ENCODE results near the gene ELMO3. TPM values are rescaled to one million over a fixed set of nuclear protein-coding genes. Genes with fewer than 3 reads are reported as not detected.
A peak's percentile ranks its signal among the peaks of the same experiment; 100 is the strongest.

ELMO3 gene
- total and polyA plus RNA-seq, 2 of the 13 experiments (the other 11 are each of a cell fraction or from before 2014, with no cell fraction given), result 2.6 to 4.0 TPM

DNA sequence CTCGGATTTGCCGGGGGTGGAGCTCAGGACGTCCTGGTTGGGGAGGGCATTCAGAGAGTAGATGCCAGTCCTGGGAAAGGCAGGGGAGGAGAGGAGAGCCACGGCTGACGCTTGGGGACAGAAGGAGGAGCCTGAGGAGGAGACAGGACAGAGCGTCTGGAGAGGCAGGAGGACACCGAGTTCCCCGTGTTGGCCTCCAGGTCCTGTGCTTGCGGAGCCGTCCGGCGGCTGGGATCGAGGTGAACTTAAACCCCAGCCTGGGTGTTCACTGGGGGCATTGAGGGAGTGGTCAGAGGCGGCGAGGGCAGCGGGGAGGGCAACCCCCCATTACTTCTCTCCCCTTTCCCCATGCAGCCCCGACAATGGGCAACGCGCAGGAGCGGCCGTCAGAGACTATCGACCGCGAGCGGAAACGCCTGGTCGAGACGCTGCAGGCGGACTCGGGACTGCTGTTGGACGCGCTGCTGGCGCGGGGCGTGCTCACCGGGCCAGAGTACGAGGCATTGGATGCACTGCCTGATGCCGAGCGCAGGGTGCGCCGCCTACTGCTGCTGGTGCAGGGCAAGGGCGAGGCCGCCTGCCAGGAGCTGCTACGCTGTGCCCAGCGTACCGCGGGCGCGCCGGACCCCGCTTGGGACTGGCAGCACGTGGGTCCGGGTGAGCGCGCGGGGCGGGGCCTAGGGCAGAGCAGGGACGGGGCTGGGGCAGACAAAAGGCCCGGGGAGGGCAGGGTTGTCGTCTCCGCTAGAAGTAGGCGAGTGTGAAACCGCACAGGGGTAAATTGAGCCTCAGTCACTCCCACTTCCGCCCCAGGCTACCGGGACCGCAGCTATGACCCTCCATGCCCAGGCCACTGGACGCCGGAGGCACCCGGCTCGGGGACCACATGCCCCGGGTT is 24.9 kb upstream of the ELMO3 start (continued):
- TF ChIP-seq TEAD3 (CRISPR knock-in tag; optimal IDR thresholded peaks at IDR 0.05; ENCODE audit: borderline replicate concordance) (peak; percentile 62), ZNF430 (CRISPR knock-in tag; IDR thresholded peaks at IDR 0.05) (peak; percentile 61; the same call in 1 of the 2 replicates), BORCS8-MEF2B (CRISPR knock-in tag; IDR thresholded peaks at IDR 0.05) (peak; percentile 96), ZNF782 (CRISPR knock-in tag; IDR thresholded peaks at IDR 0.05; ENCODE audit: borderline replicate concordance) (peak; percentile 99), KAT8 (CRISPR knock-in tag; IDR thresholded peaks at IDR 0.05) (peak; percentile 82), MTA1 (CRISPR knock-in tag; IDR thresholded peaks at IDR 0.05; ENCODE audit: borderline replicate concordance) (peak; percentile 97; the same call in 1 of the 2 replicates), ZBTB7A (CRISPR knock-in tag; IDR thresholded peaks at IDR 0.05) (peak; percentile 79; the same call in 1 of the 2 replicates), ZNF660 (CRISPR knock-in tag; IDR thresholded peaks at IDR 0.05; ENCODE audit: borderline replicate concordance, low read depth) (no peak), ZKSCAN8 (CRISPR knock-in tag; IDR thresholded peaks at IDR 0.05; ENCODE audit: borderline replicate concordance) (peak; percentile 67; the same call in 1 of the 2 replicates), NKX3-1 (CRISPR knock-in tag; IDR thresholded peaks at IDR 0.05) (0 out of 2 replicates have a peak, but pooled peaks have one; percentile 44), PLRG1 (conservative IDR thresholded peaks at IDR 0.05) (no peak), MBD4 (IDR thresholded peaks at IDR 0.05; ENCODE audit: borderline replicate concordance, low read length) (no peak), ATAD3A (CRISPR knock-in tag; IDR thresholded peaks at IDR 0.05) (no peak), ZNF709 (CRISPR knock-in tag; IDR thresholded peaks at IDR 0.05) (peak; percentile 97), RXRA (CRISPR knock-in tag; IDR thresholded peaks at IDR 0.05) (peak; percentile 77)
- TF ChIP-seq, protein P1, sequence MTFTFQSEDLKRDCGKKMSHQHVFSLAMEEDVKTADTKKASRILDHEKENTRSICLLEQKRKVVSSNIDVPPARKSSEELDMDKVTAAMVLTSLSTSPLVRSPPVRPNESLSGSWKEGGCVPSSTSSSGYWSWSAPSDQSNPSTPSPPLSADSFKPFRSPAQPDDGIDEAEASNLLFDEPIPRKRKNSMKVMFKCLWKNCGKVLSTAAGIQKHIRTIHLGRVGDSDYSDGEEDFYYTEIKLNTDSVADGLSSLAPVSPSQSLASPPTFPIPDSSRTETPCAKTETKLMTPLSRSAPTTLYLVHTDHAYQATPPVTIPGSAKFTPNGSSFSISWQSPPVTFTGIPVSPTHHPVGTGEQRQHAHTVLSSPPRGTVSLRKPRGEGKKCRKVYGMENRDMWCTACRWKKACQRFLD (CRISPR knock-in tag; IDR thresholded peaks at IDR 0.05; ENCODE audit: borderline replicate concordance), result peak; percentile 79; the same call in 1 of the 2 replicates
- TF ChIP-seq, protein P2, sequence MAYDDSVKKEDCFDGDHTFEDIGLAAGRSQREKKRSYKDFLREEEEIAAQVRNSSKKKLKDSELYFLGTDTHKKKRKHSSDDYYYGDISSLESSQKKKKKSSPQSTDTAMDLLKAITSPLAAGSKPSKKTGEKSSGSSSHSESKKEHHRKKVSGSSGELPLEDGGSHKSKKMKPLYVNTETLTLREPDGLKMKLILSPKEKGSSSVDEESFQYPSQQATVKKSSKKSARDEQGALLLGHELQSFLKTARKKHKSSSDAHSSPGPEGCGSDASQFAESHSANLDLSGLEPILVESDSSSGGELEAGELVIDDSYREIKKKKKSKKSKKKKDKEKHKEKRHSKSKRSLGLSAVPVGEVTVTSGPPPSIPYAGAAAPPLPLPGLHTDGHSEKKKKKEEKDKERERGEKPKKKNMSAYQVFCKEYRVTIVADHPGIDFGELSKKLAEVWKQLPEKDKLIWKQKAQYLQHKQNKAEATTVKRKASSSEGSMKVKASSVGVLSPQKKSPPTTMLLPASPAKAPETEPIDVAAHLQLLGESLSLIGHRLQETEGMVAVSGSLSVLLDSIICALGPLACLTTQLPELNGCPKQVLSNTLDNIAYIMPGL (CRISPR knock-in tag; IDR thresholded peaks at IDR 0.05; ENCODE audit: borderline replicate concordance in 1 of 2, low read depth in 1 of 2), result peak; percentile 94 to 96
- TF ChIP-seq, protein P3, sequence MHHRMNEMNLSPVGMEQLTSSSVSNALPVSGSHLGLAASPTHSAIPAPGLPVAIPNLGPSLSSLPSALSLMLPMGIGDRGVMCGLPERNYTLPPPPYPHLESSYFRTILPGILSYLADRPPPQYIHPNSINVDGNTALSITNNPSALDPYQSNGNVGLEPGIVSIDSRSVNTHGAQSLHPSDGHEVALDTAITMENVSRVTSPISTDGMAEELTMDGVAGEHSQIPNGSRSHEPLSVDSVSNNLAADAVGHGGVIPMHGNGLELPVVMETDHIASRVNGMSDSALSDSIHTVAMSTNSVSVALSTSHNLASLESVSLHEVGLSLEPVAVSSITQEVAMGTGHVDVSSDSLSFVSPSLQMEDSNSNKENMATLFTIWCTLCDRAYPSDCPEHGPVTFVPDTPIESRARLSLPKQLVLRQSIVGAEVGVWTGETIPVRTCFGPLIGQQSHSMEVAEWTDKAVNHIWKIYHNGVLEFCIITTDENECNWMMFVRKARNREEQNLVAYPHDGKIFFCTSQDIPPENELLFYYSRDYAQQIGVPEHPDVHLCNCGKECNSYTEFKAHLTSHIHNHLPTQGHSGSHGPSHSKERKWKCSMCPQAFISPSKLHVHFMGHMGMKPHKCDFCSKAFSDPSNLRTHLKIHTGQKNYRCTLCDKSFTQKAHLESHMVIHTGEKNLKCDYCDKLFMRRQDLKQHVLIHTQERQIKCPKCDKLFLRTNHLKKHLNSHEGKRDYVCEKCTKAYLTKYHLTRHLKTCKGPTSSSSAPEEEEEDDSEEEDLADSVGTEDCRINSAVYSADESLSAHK (CRISPR knock-in tag; IDR thresholded peaks at IDR 0.05; ENCODE audit: borderline replicate concordance), result no peak; the same call in 1 of the 2 replicates
- TF ChIP-seq, protein P4, sequence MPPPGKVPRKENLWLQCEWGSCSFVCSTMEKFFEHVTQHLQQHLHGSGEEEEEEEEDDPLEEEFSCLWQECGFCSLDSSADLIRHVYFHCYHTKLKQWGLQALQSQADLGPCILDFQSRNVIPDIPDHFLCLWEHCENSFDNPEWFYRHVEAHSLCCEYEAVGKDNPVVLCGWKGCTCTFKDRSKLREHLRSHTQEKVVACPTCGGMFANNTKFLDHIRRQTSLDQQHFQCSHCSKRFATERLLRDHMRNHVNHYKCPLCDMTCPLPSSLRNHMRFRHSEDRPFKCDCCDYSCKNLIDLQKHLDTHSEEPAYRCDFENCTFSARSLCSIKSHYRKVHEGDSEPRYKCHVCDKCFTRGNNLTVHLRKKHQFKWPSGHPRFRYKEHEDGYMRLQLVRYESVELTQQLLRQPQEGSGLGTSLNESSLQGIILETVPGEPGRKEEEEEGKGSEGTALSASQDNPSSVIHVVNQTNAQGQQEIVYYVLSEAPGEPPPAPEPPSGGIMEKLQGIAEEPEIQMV (CRISPR knock-in tag; IDR thresholded peaks at IDR 0.05; ENCODE audit: low read depth), result peak; percentile 94

All from HepG2 (cell line).